Activated naive CD8-positive, alpha-beta T cell (primary cell): ENCODE data around the gene FEM1B.
"Not testable (repeated sequence)": the region's sequence is repeated elsewhere in the genome, so short reads cannot be mapped to it uniquely, and the experiment has no call there.

ENCODE experiments used
- H3K27ac Mint-ChIP-seq: one replicate; pipeline ENCODE4 v1.8.0; 2021; ENCODE audit warnings: mixed read lengths
- H3K27me3 Mint-ChIP-seq: one replicate; pipeline ENCODE4 v1.8.0; 2021; ENCODE audit warnings: mixed read lengths
- H3K36me3 Mint-ChIP-seq: one replicate; pipeline ENCODE4 v1.8.0; 2021; ENCODE audit warnings: mixed read lengths
- H3K4me1 Mint-ChIP-seq: one replicate; pipeline ENCODE4 v1.8.0; 2021; ENCODE audit warnings: low read depth, mixed read lengths
- H3K4me3 Mint-ChIP-seq: one replicate; pipeline ENCODE4 v1.8.0; 2021; ENCODE audit warnings: mild to moderate bottlenecking, mixed read lengths
- H3K9me3 Mint-ChIP-seq: one replicate; pipeline ENCODE4 v1.8.0; 2021; ENCODE audit warnings: low read depth, mixed read lengths

The FEM1B gene

GRCh38 chr15:68277603-68278344 lies at the start of gene FEM1B:
FEM1B (plus strand) TSS chr15:68277745; CDS start chr15:68278418, 673 bp downstream.
- Mint-ChIP-seq H3K4me3 (peak within 1 kb of the TSS; percentile 97), H3K36me3 (peaks cover 5% of the 10 kb centered on the region), H3K27ac (peak within 1 kb of the TSS; percentile 98), H3K9me3 (no peaks in the 10 kb centered on the region), H3K4me1 (peaks cover 53% of the 10 kb centered on the region), H3K27me3 (no peaks in the 10 kb centered on the region)

GRCh38 chr15:68228143-68228970 lies 49.2 kb upstream of the FEM1B start:
- Mint-ChIP-seq H3K36me3 (no peaks in the 10 kb centered on the region), H3K4me1 (peaks cover 44% of the 10 kb centered on the region), H3K27ac (peak overlapping the region; percentile 89), H3K4me3 (peak overlapping the region; percentile 97), H3K9me3 (no peaks in the 10 kb centered on the region), H3K27me3 (no peaks in the 10 kb centered on the region)

GRCh38 chr15:68228971-68229385 lies 48.6 kb upstream of the FEM1B start:
- H3K27me3 Mint-ChIP-seq = no peaks in the 10 kb centered on the region
- H3K4me3 Mint-ChIP-seq = peak overlapping the region; percentile 97
- H3K4me1 Mint-ChIP-seq = peaks cover 44% of the 10 kb centered on the region
- no peaks in the 10 kb centered on the region for H3K36me3 Mint-ChIP-seq
- peak overlapping the region; percentile 89 for H3K27ac Mint-ChIP-seq
- no peaks in the 10 kb centered on the region for H3K9me3 Mint-ChIP-seq

DNA sequence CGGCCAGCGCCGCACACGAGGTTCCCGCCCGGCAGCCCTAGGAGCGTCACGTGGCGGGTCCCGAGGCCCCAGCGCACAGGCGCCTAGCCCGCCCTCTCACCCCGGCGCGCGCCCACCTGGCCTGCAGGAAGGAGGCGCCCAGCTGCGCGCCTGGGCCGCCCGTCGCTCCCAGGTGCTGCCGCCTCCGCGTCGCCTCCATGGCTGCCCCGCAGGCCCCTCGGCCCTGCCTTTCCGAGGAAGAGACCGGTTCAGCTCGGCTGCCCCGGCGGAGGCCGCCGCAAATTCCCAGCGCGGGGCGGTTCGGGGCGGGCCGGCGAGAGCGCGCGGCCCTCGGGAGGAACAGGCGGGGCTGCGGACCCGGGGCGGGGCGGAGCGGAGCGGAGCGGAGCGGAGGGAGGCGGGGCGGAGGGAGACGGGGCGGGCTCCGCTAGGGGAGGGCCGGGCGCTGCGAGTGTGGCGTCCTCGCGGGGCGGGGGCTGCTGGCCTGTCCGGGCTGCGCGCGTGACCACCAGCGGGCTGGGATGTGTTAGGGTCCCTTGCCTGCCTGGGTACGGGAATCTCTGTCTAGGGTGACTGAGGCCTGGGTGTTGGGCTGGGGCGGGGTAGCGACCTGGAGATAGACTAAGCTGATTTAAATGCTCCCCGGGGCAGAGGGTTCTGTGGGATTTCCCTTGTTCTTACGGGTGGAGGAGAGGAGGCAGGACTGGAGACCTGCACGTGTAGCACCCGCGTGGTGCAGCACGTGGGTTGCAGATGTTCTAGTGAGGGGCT lies 48.0 kb upstream of the FEM1B start, which contains the start of gene CLN6:
CLN6 (minus strand) TSS at position 343 of the 771 bp plus-strand sequence; CDS start at position 199, 144 bp downstream.
- Mint-ChIP-seq H3K4me3 (peak within 1 kb of the TSS; percentile 97), H3K27me3 (no peaks in the 10 kb centered on the region), H3K4me1 (peaks cover 41% of the 10 kb centered on the region), H3K36me3 (no peaks in the 10 kb centered on the region), H3K9me3 (no peaks in the 10 kb centered on the region), H3K27ac (peak within 1 kb of the TSS; percentile 98)

GRCh38 chr15:68230157-68231100 lies 47.1 kb upstream of the FEM1B start:
- Mint-ChIP-seq H3K27ac (peak overlapping the region; percentile 98), H3K27me3 (no peaks in the 10 kb centered on the region), H3K36me3 (no peaks in the 10 kb centered on the region), H3K9me3 (no peaks in the 10 kb centered on the region), H3K4me1 (peaks cover 33% of the 10 kb centered on the region), H3K4me3 (peak overlapping the region; percentile 97)

- Mint-ChIP-seq H3K27ac (peak overlapping the region; percentile 72), H3K36me3 (no peaks in the 10 kb centered on the region), H3K4me1 (peaks cover 32% of the 10 kb centered on the region), H3K27me3 (no peaks in the 10 kb centered on the region), H3K4me3 (peak overlapping the region; percentile 97), H3K9me3 (no peaks in the 10 kb centered on the region)
Observed at GRCh38 chr15:68231102-68231818, 46.3 kb upstream of the FEM1B start.

DNA sequence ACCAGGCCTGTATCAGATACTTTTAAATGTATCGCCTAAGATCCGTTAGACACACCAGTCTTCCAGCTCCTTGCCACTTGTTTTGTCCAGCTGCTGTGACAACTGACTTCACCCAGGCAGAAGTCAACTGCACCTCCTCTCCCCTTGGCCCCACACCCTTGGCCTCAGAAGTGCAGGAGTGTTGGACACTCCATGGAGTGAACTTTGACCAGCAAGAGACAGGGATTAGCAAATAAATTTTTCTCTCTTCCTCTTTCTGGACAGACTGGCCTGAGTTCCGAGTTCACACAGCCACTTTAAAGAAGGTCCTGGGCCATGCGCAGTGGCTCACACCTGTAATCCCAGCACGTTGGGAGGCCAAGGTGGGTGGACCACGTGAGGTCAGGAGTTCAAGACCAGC lies 45.1 kb upstream of the FEM1B start:
- H3K9me3 Mint-ChIP-seq = no peaks in the 10 kb centered on the region
- H3K36me3 Mint-ChIP-seq = no peaks in the 10 kb centered on the region
- H3K4me1 Mint-ChIP-seq = peaks cover 25% of the 10 kb centered on the region
- H3K27me3 Mint-ChIP-seq = no peaks in the 10 kb centered on the region
- H3K4me3 Mint-ChIP-seq = no peak overlapping the region
- H3K27ac Mint-ChIP-seq = no peak overlapping the region

- Mint-ChIP-seq H3K36me3 (no peaks in the 10 kb centered on the region), H3K27me3 (no peaks in the 10 kb centered on the region), H3K4me1 (peaks cover 21% of the 10 kb centered on the region), H3K9me3 (no peaks in the 10 kb centered on the region), H3K4me3 (no peak overlapping the region), H3K27ac (no peak overlapping the region)
Observed at GRCh38 chr15:68232937-68233336, 44.6 kb upstream of the FEM1B start.

DNA sequence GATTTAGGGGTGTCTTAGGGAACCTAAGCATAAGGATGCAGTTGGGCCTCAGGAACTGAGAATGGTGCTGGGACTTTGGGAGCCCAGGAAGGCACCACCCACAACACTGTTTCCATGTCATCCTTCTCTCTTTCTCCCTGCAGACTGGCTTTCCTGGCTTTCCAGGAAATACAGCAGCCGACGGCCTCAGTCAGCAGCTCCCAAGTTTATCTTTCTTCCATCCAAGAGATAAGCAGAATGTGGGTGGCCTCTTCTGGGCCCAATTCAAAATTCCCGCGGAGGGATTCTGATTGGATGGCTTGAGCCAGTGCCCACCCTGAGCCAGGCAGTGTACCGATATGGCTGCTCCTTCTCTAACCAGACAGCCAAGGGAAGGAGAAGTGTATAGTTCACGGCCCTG lies 43.5 kb upstream of the FEM1B start:
- Mint-ChIP-seq H3K4me3 (no peak overlapping the region), H3K27ac (no peak overlapping the region), H3K9me3 (no peaks in the 10 kb centered on the region), H3K36me3 (no peaks in the 10 kb centered on the region), H3K4me1 (peaks cover 12% of the 10 kb centered on the region), H3K27me3 (no peaks in the 10 kb centered on the region)

DNA sequence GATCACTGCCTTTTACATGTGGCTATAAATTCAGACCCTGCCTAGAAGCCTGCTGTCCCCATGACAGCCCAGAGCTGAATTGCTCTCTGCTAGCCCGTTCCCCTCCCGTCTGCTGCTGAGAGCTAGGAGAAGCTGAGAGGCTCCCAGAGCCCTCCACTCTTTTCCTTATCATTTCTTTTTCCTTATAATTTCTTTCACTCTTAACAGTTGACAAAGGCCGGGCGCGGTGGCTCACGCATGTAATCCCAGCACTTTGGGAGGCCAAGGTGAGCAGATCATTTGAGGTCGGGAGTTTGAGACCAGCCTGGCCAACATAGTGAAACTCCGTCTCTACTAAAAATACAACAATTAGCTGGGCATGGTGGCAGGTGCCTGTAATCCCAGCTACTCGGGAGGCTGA lies 43.0 kb upstream of the FEM1B start:
- H3K9me3 Mint-ChIP-seq, H3K27ac Mint-ChIP-seq, H3K27me3 Mint-ChIP-seq, H3K36me3 Mint-ChIP-seq, H3K4me3 Mint-ChIP-seq: not testable (repeated sequence)
- peaks cover 12% of the 10 kb centered on the region for H3K4me1 Mint-ChIP-seq

GRCh38 chr15:68235022-68235421 lies 42.5 kb upstream of the FEM1B start:
- no peaks in the 10 kb centered on the region for H3K27me3 Mint-ChIP-seq
- no peak overlapping the region for H3K27ac Mint-ChIP-seq
- peaks cover 10% of the 10 kb centered on the region for H3K4me1 Mint-ChIP-seq
- no peaks in the 10 kb centered on the region for H3K9me3 Mint-ChIP-seq
- no peak overlapping the region for H3K4me3 Mint-ChIP-seq
- no peaks in the 10 kb centered on the region for H3K36me3 Mint-ChIP-seq

DNA sequence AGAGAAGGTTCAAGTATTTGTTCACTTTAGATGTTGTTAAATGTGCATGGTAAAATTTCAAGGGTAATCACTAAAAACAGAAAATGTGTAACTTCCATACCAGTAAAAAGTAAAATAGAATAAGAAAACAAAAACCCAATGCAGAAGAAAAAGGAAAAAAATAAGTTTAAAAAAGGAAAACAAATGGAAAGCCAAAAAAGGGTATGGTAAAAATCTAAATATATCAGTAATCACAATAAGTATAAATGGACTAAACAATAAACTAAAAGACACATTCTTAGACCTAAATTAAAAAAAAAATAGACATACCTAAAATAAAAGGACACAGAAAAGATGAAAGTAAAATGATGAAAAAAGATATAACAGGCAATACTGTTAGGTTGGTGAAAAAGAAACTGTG lies 38.5 kb upstream of the FEM1B start:
- H3K27ac Mint-ChIP-seq = no peak overlapping the region
- no peaks in the 10 kb centered on the region for H3K4me1 Mint-ChIP-seq
- peaks cover 10% of the 10 kb centered on the region for H3K9me3 Mint-ChIP-seq
- no peak overlapping the region for H3K4me3 Mint-ChIP-seq
- H3K27me3 Mint-ChIP-seq = no peaks in the 10 kb centered on the region
- H3K36me3 Mint-ChIP-seq = peaks cover 8% of the 10 kb centered on the region

DNA sequence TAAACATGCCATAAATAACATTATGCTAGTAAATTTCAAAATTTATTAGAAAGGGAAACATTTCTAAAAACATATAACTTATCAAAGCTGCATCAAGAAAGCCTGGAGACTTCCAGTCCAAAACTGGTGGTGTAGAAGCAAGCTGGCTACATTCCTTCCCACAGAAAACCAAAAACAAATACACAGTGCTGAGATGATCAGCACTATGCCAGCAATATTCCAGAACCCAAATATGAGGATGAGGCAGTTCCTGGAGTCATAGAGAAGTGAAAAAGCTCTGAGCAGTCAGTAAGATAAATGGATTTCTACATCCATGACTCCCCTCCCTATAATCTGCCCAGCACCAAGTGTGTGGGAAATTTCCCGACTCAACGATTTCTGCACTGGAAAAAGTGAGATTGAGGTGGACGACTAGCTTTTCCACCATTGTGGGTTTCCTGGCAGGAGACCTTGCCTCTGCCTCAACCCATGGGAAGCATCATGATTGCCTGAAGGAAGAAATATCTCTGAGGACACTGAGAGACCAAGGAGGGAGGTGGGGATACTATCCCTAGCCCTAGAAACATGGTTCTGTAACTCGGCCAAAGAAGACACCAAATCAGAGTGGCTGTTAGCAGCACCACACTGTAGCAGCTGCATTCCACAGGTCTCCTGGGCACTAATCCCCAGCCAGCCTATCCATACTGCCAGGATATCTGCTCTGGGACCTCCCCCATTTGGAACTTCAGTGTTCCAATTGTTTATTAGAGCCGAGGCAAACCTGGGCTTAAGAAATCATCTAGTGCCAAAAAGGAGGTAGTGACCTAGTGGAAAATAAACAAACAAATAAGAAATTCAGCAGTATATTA lies 36.2 kb upstream of the FEM1B start:
- Mint-ChIP-seq H3K27ac (no peak overlapping the region), H3K27me3 (no peaks in the 10 kb centered on the region), H3K9me3 (peaks cover 10% of the 10 kb centered on the region), H3K4me1 (no peaks in the 10 kb centered on the region), H3K36me3 (peaks cover 12% of the 10 kb centered on the region), H3K4me3 (no peak overlapping the region)
